HG02840 (cell line): ENCODE data around the gene KCTD15.

Experiments used
- ATAC-seq: cut with Tn5 transposase; IDR thresholded peaks from one replicate; pipeline ENCODE4 v1.9.1; 2021; ENCODE audit warnings: mild to moderate bottlenecking, moderate library complexity, moderate number of reproducible peaks; ENCODE audit not compliant: unreplicated experiment, low FRiP score

Gene KCTD15, protein sequence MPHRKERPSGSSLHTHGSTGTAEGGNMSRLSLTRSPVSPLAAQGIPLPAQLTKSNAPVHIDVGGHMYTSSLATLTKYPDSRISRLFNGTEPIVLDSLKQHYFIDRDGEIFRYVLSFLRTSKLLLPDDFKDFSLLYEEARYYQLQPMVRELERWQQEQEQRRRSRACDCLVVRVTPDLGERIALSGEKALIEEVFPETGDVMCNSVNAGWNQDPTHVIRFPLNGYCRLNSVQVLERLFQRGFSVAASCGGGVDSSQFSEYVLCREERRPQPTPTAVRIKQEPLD

DNA sequence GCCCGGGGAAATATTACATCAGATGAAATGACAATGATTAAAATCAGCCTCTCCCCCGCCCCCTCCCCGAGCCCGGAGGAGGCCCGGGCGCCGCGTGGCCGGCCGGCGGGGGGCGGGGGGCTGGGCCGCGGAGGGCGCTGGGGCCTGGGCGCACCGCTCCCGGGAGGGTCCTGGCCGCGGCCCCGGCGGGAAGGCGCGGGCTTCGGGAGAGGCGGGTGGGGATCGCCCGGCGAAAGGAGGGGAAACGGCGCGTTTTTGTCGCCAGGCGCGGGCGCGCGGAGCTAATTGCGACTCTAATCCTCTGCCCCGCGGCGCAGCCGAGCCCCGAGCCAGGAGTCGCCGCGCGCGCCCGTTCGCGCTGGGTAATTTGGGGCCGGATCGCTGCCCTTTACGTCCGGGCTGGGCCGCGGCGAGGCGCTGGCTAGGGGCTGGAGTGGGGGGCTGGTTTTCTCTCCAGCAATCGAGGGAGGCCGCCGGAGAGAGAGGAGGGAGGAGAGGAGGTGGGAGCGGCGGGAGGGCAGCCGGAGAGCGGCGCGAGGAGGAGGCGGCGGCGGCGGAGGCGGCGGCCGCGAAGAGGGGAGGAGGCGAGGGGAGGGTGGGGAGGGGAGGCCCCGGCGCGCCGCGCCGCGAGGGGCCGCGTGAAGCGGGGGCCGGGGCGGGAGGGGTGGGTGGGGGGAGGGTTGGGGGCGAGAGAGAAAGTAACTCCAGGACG is at the start of gene KCTD15:
TSS of gene KCTD15 (plus strand) at position 707 of the 712 bp plus-strand sequence. CDS start 3,585 bp downstream, outside the sequence.
- ATAC-seq = no peak

GRCh38 chr19:33747273-33747672 is 49.4 kb upstream of the KCTD15 start:
- no peak for ATAC-seq

DNA sequence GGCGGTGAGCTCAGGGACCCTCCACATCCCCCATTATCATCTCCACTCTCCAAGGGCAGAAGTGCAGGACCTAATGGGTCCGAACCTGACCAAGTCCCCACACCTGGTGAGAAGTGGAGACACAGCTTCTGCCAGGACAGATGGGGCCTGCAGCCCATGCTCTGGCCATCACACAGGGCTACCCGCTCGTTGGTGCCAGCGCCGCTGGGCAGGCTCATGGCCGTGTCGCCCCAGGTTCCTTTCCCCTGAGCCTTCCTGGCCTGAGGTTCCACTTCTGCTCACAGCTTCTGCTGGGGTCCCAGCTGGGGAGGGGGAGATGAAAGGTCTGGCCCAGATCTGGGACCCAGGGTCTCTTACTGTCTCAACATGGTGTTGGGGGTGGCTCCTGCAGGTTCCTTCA is 48.4 kb upstream of the KCTD15 start:
- no peak for ATAC-seq

DNA sequence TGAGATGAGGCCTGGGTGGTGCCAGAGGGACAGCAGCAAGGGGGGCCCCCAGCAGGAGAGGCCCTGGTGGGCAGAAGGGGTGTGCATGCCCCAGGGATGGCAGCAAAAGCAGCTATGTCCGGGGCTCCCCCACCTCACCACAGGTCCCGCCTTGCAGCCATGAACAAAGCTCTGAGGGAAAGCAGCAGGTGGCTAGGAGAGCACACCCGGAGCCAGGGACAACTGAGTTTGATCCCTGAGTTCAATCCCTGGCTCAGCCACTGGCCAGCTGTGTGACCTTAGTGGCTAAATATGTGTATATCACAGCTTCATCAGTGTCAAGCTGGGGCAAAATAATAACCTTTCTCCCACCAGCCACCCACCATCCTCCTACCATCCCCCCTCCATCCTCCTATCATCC is 47.7 kb upstream of the KCTD15 start:
- ATAC-seq = no peak

- ATAC-seq = no peak
Observed at GRCh38 chr19:33749619-33750175, 47.0 kb upstream of the KCTD15 start.

DNA sequence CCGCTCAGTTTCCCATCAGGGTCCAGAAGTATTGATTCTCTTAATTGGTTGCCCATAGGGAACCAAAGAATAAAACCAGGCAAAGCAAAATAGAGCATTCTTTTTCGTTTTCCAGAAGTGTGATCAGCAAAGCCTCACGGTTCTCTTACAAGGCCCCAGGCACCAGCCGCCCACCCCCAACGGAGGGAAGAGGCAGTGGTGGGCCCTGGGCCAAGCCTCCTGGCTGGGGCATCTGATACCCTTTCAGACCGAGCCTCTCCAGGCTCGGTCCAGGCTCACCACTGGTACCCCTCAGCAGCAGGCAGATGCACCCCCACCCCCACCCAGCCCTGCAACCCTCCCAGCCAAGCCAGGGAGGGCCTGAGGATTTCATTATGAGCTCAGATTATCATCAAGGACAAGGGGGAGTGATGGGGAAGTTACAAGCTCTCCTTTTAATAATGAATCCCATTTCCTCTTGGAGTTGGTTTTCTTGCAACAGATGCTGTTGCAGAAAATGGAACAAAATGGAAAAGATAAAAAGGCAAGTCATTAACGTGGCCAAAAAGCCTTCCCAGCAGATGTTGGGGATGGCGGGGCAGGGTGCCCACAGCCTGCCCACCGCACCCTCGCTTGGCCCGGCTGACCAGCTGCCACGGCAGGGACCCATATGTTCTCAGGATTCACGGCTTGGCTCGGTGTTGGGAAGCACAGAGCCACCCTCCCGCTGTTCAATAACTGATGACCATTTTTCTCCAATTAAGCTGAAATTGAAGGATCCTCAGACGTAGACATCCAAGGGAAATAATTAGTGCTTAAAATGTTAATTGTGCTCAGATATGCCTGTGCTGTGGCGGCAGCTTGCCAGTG is 45.9 kb upstream of the KCTD15 start:
- ATAC-seq = no peak

DNA sequence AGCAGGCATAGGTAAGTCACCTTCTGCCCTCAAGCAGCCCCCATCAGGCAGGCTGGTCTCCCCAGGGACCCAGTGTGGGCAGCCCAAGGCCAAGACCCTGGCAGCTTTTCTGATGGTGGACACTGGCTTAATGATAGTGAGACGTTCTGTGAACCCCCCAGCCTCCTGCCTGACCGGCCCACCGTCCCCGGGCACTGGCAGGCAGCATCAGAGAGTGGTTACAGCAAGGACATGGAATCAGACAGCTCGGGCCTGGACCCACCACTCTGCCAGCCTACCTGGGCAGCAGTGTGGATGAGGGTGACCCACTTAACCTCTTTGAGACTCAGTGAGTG is 45.3 kb upstream of the KCTD15 start:
- ATAC-seq = no peak

DNA sequence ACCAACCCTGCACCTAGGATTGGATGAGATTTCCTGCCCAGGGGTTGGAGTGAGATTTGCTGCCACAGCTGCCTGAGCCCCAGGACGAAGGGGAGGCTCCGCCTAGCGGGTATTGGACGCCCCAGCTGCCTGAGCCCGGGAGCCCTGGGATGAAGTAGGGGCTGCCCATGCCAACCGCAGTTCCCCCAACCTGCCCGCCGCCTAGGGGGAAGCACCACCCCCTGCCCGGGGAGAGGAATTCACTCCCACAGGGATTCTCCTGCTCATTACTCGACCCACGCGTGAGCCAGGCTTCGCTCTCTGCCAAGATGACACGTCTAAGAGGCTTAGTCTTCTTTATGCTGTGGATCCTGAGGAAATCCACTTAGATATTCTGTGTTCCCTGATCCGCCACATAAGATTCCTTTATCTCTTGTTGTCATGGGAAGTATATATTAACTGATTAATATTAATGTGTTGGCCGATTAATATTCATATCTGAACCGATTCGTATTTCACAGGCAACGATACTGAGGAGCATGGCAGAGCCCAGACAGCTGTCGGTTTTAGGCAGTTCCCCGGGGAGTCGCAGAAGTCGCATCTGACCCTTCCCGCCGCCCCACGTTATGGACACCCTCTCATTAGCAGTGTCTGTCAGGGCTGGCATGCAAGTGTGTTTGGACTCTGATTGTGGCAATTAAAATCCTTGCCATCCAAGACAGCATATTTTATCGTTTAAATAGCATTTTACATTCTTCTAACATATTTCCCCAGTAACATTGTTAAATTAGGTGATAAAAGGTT is 44.5 kb upstream of the KCTD15 start:
- ATAC-seq = no peak

GRCh38 chr19:33752945-33753344 is 43.7 kb upstream of the KCTD15 start:
- no peak for ATAC-seq

GRCh38 chr19:33754361-33754760 is 42.3 kb upstream of the KCTD15 start:
- no peak for ATAC-seq

DNA sequence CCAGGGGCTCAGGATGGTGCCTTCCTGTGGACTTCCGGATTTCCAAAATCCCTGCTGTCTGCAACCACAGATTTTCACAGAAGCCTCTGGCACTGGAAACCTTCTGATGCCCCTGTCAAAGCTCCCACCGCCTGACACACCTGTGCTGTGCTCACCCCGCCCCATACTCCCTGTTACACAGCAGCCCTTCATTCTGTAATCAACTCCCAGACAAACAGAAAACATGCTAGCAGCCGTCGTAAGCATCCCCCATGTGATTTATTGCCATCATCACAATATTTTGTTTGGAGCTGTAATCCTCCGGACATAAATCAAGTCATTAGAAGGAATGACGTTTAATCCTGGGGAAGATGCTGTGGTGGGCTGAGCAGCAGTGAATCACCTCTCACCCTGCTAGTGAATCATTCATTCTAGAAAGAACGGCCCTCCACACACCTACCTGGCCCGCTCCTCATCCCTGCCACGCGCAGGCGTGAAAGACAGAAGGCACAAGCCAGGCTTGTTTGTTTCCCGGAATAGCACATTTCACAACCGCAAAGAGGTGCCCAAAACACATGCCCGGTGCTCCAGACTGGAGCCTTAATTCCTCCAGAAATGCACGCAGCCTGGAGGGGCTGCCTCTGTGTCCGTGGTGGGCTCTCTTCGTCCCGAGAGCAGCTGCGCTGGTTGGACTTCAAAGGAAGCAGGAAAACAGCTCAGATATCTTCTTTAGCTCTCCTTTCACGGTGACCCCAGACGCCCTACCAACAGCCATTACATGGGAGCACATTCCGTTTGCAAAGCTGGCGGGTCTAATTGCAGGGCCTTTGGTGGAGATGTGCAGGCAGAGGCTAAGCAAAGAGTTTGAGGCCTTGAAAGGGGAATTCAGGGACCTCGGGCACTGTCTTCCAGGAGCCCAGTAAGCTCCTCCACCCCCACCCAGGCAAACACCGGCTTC is 41.3 kb upstream of the KCTD15 start:
- no peak for ATAC-seq

GRCh38 chr19:33756177-33756576 is 40.5 kb upstream of the KCTD15 start:
- ATAC-seq = no peak

DNA sequence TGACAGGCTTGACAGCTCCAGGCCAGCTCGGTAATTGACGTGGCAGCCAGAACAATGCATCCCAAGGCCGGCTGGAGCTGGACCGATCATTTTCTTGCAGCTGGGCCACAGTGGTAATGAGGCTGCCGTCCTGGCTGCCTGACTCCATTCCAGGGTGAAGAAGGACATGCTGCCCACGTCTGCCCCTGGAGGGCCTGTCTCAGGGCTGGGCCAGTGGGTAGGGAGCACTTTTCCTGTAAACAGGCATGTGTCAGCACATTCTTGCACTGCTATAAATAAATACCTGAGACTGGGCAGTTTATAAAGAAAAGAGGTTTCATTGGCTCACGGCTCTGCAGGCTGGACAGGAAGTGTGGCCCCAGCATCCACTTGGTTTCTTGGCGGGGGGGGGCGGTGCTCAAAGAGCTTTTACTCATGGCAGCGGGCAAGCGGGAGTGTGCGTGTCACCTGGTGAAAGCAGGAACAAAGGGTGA is 38.1 kb upstream of the KCTD15 start:
- ATAC-seq = no peak

GRCh38 chr19:33759356-33759755 is 37.3 kb upstream of the KCTD15 start:
- no peak for ATAC-seq

DNA sequence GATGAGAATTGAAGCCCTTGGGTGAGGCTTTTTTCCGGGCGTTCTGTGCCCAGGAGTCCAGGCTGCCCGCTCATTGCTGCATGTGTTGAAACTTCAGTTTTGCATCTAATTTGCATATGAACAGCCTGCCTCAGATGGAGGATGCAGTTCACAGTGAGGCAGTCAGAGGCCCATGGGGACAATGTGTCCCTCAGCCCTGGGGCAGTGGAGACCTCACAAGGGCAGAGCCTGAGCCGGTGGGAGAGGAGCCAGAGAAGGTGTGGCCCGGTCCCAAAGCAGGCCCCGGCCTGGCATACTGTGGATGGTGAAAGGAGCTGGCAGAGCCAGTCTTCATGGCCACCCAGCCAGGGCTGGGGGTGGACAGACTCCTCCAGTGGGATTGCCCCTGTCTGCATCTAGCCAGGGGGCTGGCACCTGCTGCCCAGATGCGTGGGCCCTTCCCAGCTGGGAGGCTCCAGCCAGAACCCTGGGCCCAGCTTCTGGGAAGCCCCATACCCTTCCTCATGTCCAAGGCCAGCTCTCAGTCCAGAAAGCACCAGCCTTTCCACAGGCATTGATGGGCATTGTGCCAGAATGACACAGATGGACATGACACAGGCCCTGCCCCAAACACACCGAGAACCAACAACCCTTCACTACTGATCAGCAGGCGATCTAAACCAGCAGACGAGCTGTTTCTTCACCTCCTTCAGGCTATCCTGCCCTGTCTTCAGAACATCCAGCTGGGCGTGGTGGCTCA is 32.9 kb upstream of the KCTD15 start:
- ATAC-seq = no peak

DNA sequence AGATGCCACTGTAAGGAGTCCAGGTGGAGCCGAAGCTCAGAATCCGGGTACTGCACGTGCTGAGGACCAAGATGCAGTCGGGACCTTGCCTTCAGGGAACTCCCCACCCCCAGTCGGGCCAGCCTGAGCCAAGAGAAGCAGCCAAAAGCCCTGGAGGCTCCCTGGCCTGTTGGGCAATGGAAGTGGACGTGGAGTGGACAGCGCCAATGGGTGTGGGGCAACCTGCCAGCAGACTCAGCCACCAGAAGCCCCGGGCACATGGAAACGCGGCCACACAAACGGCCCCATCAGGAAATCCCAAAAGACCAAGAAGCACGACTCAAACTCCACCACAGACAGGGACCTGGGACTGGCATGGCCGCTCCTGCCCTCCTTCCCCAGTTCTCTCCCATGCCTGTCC is 30.0 kb upstream of the KCTD15 start:
- no peak for ATAC-seq

- ATAC-seq = no peak
Observed at GRCh38 chr19:33767898-33768413, 28.7 kb upstream of the KCTD15 start.

GRCh38 chr19:33769208-33769607 is 27.5 kb upstream of the KCTD15 start:
- ATAC-seq = no peak
